Measurements from ENCODE around the gene C5orf47.

Gene C5orf47

DNA sequence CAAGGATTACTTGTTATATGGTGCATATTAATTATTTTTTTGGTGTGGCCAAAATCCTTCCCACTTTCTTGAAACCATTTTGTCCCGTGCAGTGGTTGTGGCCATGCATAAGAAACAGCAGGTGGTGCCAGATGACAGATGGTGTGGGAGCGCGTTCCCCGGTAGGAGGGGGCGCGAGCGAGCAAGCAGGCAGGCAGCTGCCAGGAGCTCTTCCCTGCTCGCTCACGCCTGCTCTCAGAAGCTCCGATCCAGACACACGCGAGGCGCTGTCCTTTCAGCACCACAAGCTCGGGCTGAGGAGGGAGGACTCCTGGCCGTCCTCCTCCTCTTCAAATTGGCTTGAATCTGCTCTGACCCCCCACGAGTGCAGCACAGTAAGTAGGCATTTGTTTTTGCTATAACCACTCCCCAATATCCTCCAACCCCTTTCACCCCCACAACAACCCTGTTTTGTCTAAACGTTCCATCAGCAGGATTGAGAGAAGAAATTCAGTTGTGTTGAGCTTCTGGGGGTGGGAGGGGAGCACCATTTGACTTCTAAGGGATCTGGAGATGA lies 56.6 kb downstream of the C5orf47 start, which contains the start of gene NSG2:
Gene NSG2, plus strand, starts transcription at position 237 of the 556 bp plus-strand sequence. CDS start 1,050 bp downstream, outside the sequence.
- peaks cover 0 to 13% (median 0%) of the 10 kb centered on the region in 11 experiments; a peak in 7 of 22 replicates for H4K20me1 ChIP-seq
- no peak within 1 kb of the TSS for H3K4me3 ChIP-seq
- no peaks in the 10 kb centered on the region for H3K9me3 ChIP-seq (replicated peaks in 1 of 11)
- H3K4me2 ChIP-seq, result peak within 1 kb of the TSS in 7 of 11 experiments; percentile 8 to 33 (median 30); a peak in 10 of 22 replicates
- no peak for TF ChIP-seq Cebpa-rat (IDR thresholded peaks at IDR 0.05)
- peaks cover 0 to 16% (median 8%) of the 10 kb centered on the region in 10 experiments; a peak in 12 of 20 replicates for H3K4me1 ChIP-seq
- H3K27ac ChIP-seq, result no peak within 1 kb of the TSS
- no peaks in the 10 kb centered on the region for H3K27me3 ChIP-seq
- no peaks in the 10 kb centered on the region for H3K36me3 ChIP-seq
- H3K9ac ChIP-seq, result no peak within 1 kb of the TSS

DNA sequence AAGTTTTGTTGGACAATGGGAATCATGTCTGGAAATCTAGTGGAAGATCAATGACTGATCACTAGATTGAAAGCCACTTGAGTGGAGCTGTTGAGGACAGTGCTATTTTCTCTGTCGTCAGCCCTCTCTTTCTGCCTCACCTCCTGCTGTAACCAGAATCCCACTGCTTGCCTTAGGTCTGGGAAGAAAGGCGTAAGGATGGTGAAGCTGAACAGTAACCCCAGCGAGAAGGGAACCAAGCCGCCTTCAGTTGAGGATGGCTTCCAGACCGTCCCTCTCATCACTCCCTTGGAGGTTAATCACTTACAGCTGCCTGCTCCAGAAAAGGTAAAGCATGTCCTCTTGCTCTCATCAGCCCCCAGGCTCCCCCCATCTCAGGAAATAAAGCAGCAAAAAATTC lies 57.6 kb downstream of the C5orf47 start:
- no peaks in the 10 kb centered on the region for H3K27me3 ChIP-seq
- no peaks in the 10 kb centered on the region for H3K9me3 ChIP-seq (replicated peaks in 1 of 11)
- peaks cover 0 to 17% (median 0%) of the 10 kb centered on the region in 11 experiments; a peak in 7 of 22 replicates for H4K20me1 ChIP-seq
- no peak overlapping the region for H3K4me2 ChIP-seq
- no peak overlapping the region for H3K27ac ChIP-seq
- no peak for TF ChIP-seq Cebpa-rat (IDR thresholded peaks at IDR 0.05)
- H3K4me1 ChIP-seq, result peaks cover 0 to 16% (median 8%) of the 10 kb centered on the region in 10 experiments; a peak in 12 of 20 replicates
- H3K36me3 ChIP-seq, result no peaks in the 10 kb centered on the region
- no peak overlapping the region for H3K9ac ChIP-seq
- no peak overlapping the region for H3K4me3 ChIP-seq

DNA sequence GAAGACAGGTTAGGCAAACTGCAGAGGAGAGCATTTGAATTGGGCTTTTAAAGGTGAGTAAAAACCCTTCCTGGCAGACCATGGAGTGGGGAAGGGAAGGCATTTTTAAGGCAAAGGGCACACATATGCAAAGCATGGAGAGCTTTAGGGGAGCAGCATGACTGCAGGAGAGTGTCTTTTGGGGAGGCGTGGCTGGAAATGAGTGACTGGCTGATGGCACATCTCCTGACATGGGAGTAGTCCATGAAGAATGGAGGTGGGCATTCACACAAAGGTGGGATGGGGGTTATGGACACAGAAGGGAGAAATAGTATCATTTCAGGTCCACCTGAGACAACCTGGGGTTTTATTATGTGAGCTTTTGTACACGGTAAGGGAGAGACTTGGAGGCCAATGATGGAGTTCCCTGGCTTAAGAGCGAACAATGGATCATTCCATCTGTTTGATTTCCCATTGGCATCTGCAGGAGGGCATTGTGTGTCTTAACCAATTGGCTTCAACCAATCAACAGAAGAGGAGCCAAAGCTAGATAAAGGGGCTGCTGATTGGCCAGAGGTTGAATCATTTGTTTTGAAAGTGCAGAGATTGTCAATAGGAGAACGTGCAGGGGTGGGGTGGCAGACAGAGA lies 58.6 kb downstream of the C5orf47 start:
- Histone ChIP-seq H3K36me3 (no peaks in the 10 kb centered on the region), H3K27me3 (no peaks in the 10 kb centered on the region), H3K9me3 (replicated peaks in 1 of 11) (no peaks in the 10 kb centered on the region), H3K27ac (no peak overlapping the region), H3K4me2 (no peak overlapping the region), H4K20me1 (peaks cover 0 to 17% (median 0%) of the 10 kb centered on the region in 11 experiments; a peak in 7 of 22 replicates), H3K4me1 (peaks cover 0 to 16% (median 8%) of the 10 kb centered on the region in 10 experiments; a peak in 12 of 20 replicates), H3K4me3 (no peak overlapping the region), H3K9ac (no peak overlapping the region)
- TF ChIP-seq Cebpa-rat (IDR thresholded peaks at IDR 0.05), result no peak

DNA sequence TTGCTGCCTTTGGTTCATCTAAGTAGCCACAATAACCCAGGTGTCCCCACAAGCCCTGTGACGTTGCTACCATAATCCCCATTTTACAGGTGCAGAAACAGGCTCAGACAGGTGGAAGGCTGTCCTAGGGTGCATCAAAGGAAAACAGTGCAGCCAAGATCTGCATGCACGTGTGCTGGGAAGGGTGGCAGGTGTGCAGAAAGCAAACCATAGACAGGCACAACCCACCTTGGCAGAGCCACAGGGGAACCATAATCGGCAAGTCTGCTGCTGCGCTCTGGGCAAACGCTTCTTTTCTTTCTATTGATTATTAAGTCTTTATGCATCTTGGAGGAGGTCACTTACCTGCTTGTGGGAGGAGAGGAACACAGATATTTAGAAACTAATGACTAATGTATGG lies 63.7 kb downstream of the C5orf47 start:
- Histone ChIP-seq H3K27ac (no peak overlapping the region), H4K20me1 (peaks cover 0 to 13% (median 0%) of the 10 kb centered on the region in 11 experiments; a peak in 4 of 22 replicates), H3K4me3 (no peak overlapping the region), H3K36me3 (no peaks in the 10 kb centered on the region), H3K27me3 (no peaks in the 10 kb centered on the region), H3K9ac (no peak overlapping the region), H3K4me1 (peaks cover 0 to 4% (median 0%) of the 10 kb centered on the region in 10 experiments; a peak in 1 of 20 replicates), H3K4me2 (no peak overlapping the region), H3K9me3 (replicated peaks in 1 of 11) (no peaks in the 10 kb centered on the region)
- TF ChIP-seq Cebpa-rat (IDR thresholded peaks at IDR 0.05), result no peak

DNA sequence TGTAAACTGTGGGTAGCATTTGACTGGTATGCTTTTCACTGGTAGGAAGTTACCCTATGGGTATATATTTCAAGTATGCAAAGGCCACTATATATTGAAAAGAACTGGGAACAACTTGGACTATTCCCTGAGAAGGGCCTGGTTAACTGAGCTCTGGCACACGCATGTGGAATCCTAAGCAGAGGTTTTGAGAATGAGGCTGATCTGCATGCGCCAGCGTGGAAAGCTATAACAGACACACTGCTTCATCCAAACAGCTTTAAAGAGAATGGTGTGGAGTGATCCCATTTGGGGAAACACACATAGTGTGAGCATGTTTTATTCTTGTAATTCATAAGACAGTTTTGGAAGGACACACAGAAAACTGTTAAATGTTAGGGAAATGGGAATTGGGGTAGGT lies 64.9 kb downstream of the C5orf47 start:
- no peak overlapping the region for H3K9ac ChIP-seq
- TF ChIP-seq Cebpa-rat (IDR thresholded peaks at IDR 0.05), result no peak
- no peak overlapping the region for H3K4me3 ChIP-seq
- no peaks in the 10 kb centered on the region for H3K27me3 ChIP-seq
- peaks cover 0 to 9% (median 0%) of the 10 kb centered on the region in 11 experiments; a peak in 3 of 22 replicates for H4K20me1 ChIP-seq
- no peak overlapping the region for H3K4me2 ChIP-seq
- peaks cover 0 to 6% (median 0%) of the 10 kb centered on the region in 10 experiments; a peak in 1 of 20 replicates for H3K4me1 ChIP-seq
- H3K36me3 ChIP-seq, result no peaks in the 10 kb centered on the region
- no peaks in the 10 kb centered on the region for H3K9me3 ChIP-seq (replicated peaks in 1 of 11)
- no peak overlapping the region for H3K27ac ChIP-seq
